GM23248 (cell line): ENCODE data around the gene SPATA32. TPM values are rescaled to one million over a fixed set of nuclear protein-coding genes. Genes with fewer than 3 reads are reported as not detected.
A peak's percentile ranks its signal among the peaks of the same experiment; 100 is the strongest.

Experiments used
- DNase-seq: peaks from one replicate; pipeline ENCODE4 v3.0.0-alpha.2; 2015
- H2AFZ ChIP-seq: fragments of 200-600 bp; sonication (generic); 2 replicates; pipeline ENCODE4 v1.6.1; 2016; ENCODE audit warnings: antibody characterized with exemption
- H3F3A ChIP-seq: fragments of 200-600 bp; sonication (generic); 2 replicates; pipeline ENCODE4 v1.6.1; 2016; ENCODE audit warnings: mild to moderate bottlenecking, antibody characterized with exemption, mixed run types; ENCODE audit not compliant: insufficient read depth
- H3K27ac ChIP-seq: fragments of 200-600 bp; sonication (generic); 2 replicates; pipeline ENCODE4 v1.5.1; 2016; ENCODE audit warnings: mild to moderate bottlenecking
- H3K27me3 ChIP-seq: fragments of 200-600 bp; sonication (generic); replicated peaks from 2 replicates; pipeline ENCODE4 v1.6.1; 2016; ENCODE audit warnings: mild to moderate bottlenecking; ENCODE audit not compliant: insufficient read depth
- H3K36me3 ChIP-seq: fragments of 200-600 bp; sonication (generic); 2 replicates; pipeline ENCODE4 v1.6.1; 2016; ENCODE audit warnings: low read depth, mild to moderate bottlenecking
- H3K4me1 ChIP-seq: fragments of 200-600 bp; sonication (generic); 2 replicates; pipeline ENCODE4 v1.6.1; 2016; ENCODE audit warnings: mild to moderate bottlenecking; ENCODE audit not compliant: insufficient read depth
- H3K4me2 ChIP-seq: fragments of 200-600 bp; sonication (generic); one replicate; pipeline ENCODE4 v1.6.1; 2016; ENCODE audit warnings: mild to moderate bottlenecking; ENCODE audit not compliant: unreplicated experiment
- H3K4me3 ChIP-seq: fragments of 200-600 bp; sonication (generic); 2 replicates; pipeline ENCODE4 v1.5.1; 2016; ENCODE audit warnings: mild to moderate bottlenecking
- H3K79me2 ChIP-seq: fragments of 200-600 bp; sonication (generic); 2 replicates; pipeline ENCODE4 v1.6.1; 2016; ENCODE audit warnings: mild to moderate bottlenecking; ENCODE audit not compliant: insufficient read depth
- H3K9ac ChIP-seq: fragments of 200-600 bp; sonication (generic); 2 replicates; pipeline ENCODE4 v1.6.1; 2016; ENCODE audit warnings: mild to moderate bottlenecking
- H3K9me2 ChIP-seq: fragments of 200-600 bp; sonication (generic); 2 replicates; pipeline ENCODE4 v1.6.1; 2016; ENCODE audit warnings: mixed run types, mild to moderate bottlenecking, moderate library complexity; ENCODE audit not compliant: insufficient read depth
- H3K9me3 ChIP-seq: fragments of 200-600 bp; sonication (generic); one replicate; pipeline ENCODE4 v1.6.1; 2017; ENCODE audit warnings: low read depth
- H4K20me1 ChIP-seq: fragments of 200-600 bp; sonication (generic); 2 replicates; pipeline ENCODE4 v1.6.0; 2016; ENCODE audit not compliant: insufficient read depth
- EZH2 ChIP-seq: fragments of 200-600 bp; sonication (generic); IDR thresholded peaks from 2 replicates; pipeline ENCODE4 v1.6.1; 2018; ENCODE audit warnings: antibody characterized with exemption, mild to moderate bottlenecking; ENCODE audit not compliant: insufficient read depth, poor library complexity, severe bottlenecking
- EZH2phosphoT487 ChIP-seq: fragments of 200-600 bp; sonication (generic); IDR thresholded peaks from 2 replicates; pipeline ENCODE4 v1.6.1; 2018; ENCODE audit warnings: antibody characterized with exemption, moderate library complexity, mild to moderate bottlenecking, low read depth; ENCODE audit not compliant: insufficient read depth
- WGBS, 2 experiments: methylation state at CpG; one replicate each; pipeline ENCODE4 v1.1.6; 2015 to 2017; ENCODE audit warnings: low lambda C conversion rate in 2 of 2, low coverage in 1 of 2; ENCODE audit errors: missing lambda C conversion rate in 2 of 2; 5-methylcytosine and 5-hydroxymethylcytosine counted together
- in situ Hi-C: fragments of 300-500 bp; cut with MboI; formaldehyde crosslinking; loops from 2 replicates; pipeline ENCODE4 v1.15.0; 2020
- polyA plus RNA-seq: library from polyadenylated mRNA; unstranded; fragments of >200 nt; fragmentation: Nextera tagmentation; extraction: Ambion mirVana; gene quantifications from 2 replicates; pipeline ENCODE4 v1.2.1, GENCODE V29; 2016
- total RNA-seq: library from RNA; depleted of rRNA; stranded (reverse); fragments of >200 nt; shearing (Covaris generic); gene quantifications from 2 replicates; pipeline ENCODE4 v1.2.3, GENCODE V29; 2014

The SPATA32 gene
- total and polyA plus RNA-seq, 2 experiments from 2014 or later: not detected

DNA sequence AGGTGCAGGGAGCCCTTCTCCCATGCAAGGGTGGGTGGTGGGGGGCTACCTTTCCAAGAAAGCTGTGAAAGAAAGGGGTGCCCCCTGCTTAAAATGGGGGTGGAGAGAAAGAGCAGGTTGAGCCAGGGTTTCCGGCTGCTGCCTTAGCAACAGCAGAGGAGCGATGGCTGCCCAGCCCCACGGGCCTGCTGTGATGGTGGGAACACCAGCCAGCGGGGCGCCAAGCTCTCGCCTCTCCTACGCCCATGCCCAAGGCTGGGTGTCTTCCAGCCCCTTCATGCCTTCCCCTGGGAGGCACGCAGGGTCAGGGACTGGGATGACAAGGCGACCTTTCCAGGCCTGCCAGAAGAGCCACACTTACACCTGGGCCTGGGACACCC is 37.2 kb downstream of the SPATA32 start:
- Histone ChIP-seq H3K4me3 (no peak overlapping the region), H3K9me2 (no peaks in the 10 kb centered on the region), H3K36me3 (no peaks in the 10 kb centered on the region), H4K20me1 (no peaks in the 10 kb centered on the region), H3K9me3 (no peaks in the 10 kb centered on the region), H3K4me1 (peaks cover 28% of the 10 kb centered on the region), H3K79me2 (no peaks in the 10 kb centered on the region), H3K4me2 (no peak overlapping the region), H3K27ac (no peak overlapping the region), H3K27me3 (no peaks in the 10 kb centered on the region), H3F3A (peaks cover 9% of the 10 kb centered on the region; the same call in 1 of the 2 replicates), H3K9ac (no peak overlapping the region), H2AFZ (no peak overlapping the region)
- 87 to 91% methylated on average over 9 of the region's 9 CpGs for whole genome bisulfite sequencing, 2 experiments
- in situ Hi-C loops: loop anchor here (10.0 kb wide), 1 partner anchor 170 kb away; no protein-coding TSS in a partner anchor
- DNase-seq: no peak
- TF ChIP-seq EZH2: no peak
- TF ChIP-seq EZH2phosphoT487: no peak

DNA sequence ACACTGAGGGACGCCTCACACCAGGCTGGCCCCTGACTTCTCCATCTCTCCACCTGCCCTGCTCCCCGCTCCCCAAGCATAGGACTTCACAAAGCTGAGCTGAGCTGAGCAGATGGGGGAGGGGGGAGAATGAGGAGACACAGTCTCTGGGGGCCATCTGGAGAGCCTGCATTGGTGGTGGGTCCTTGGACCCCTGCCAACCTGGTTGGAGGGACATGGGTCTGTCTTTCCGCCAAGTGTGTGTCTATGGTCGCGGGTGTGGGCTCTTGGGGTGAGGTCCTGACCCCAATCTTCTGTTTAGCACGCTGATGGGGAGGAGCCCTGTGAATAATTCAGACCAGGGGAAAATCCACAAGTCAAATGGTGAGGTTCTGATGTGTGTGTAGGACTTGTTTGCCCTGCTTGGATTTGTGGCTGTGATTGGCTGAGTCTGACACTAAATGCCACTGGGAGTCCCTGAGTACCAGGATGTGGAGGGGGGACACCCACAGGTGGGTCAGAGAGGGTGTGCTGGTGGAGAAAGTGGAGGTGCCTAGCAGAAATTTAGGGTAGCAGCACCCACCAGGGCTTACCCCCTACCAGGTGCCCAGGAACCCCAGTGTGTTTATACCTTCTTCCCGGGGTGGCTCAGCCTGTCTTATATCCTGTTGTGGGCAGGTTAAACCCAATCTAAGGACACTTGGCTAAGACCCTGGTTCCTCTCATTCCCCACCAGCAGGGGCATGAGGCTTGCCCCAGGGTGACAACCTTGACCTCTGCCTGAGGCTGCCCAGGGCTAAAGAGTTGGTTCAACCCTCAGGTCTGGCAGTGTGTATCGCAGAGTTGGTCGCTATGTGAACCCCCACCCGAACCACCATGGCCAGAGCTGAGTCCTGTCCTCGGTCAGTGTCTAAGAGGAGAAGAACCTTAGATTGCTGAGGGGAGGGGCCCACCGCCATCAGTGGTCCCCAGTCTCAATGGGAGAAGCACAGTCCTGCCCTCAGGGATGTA is 38.1 kb downstream of the SPATA32 start:
- H3F3A ChIP-seq: peaks cover 13% of the 10 kb centered on the region; the same call in 1 of the 2 replicates
- H3K4me1 ChIP-seq: peaks cover 25% of the 10 kb centered on the region
- 91 to 93% methylated on average over 11 to 12 of the region's 12 CpGs for WGBS, 2 experiments
- no peaks in the 10 kb centered on the region for H4K20me1 ChIP-seq
- no peaks in the 10 kb centered on the region for H3K79me2 ChIP-seq
- no peak overlapping the region for H3K9ac ChIP-seq
- no peak overlapping the region for H3K27ac ChIP-seq
- no peaks in the 10 kb centered on the region for H3K27me3 ChIP-seq
- no peak overlapping the region for H3K4me2 ChIP-seq
- H3K9me3 ChIP-seq: no peaks in the 10 kb centered on the region
- no peak overlapping the region for H3K4me3 ChIP-seq
- H3K9me2 ChIP-seq: no peaks in the 10 kb centered on the region
- TF ChIP-seq EZH2 (no peak), EZH2phosphoT487 (no peak)
- no peak for DNase-seq
- no peaks in the 10 kb centered on the region for H3K36me3 ChIP-seq
- in situ Hi-C loops: loop anchor here (10.0 kb wide), 1 partner anchor 171 kb away; no protein-coding TSS in a partner anchor
- no peak overlapping the region for H2AFZ ChIP-seq

DNA sequence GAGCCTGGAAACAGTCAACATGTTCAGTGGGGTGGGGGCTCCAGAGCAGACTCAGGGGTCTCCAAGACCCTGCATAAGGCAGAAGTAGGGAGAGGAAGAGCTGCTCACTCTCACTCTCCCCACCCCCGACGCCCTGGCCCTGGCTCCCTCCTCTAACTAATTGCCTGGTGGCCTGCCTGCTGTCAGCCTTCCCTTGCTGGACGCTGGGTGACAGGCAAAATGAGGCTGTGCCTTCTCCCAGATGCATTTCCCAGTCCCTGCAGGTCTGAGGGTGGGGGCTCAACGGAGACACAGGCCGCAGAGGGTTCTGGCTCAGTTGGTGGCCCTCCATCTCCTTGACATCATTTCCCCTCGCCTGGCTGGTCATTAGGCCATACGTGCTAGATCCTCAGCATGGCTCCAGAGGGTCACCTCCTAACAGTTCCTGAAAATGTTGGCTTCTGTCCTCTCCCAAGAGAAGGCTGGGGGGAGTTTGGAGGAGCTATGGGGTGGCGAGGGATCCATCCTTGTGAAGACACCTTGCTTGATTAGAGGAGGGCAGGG is 38.8 kb downstream of the SPATA32 start:
- H3K27ac ChIP-seq: no peak overlapping the region

DNA sequence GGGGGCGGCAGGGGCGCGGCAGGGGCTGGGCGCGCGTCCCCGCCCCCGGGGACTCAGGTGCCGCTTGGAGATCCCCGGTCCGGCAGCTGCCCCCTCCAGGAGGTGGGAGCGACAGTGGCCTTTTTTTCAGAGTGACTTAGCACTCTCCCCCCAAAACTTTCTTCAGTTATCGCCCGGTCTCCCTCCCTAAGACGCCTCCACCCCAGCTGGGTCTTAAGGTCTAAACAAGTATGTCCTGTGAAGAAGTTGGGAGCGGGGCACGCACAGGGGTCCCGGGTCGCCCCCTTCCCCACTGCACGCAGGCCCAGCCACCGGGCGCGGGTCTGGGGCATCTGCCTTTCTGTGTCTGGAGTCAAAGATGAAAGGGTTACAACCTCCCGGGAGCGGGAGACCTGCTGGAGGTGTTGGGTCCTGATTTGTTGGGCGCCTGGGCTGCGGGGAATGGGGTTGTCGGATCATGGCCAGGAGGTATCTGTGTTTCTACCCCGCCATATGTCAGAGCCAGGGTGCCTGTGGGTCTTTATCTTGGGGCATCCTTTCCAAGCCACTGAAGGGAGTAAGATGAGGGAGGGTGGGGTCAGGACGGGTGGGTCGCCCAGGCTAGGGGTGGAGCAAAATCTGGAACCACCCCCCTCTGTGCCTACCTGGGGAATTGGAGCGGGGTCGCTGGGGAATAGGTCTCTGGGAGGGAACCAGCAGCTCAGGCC is 39.5 kb downstream of the SPATA32 start:
- H3K79me2 ChIP-seq: no peaks in the 10 kb centered on the region
- peak overlapping the region; percentile 67 for H2AFZ ChIP-seq
- peak overlapping the region; percentile 76 for H3K4me3 ChIP-seq
- H3K9me3 ChIP-seq: no peaks in the 10 kb centered on the region
- no peaks in the 10 kb centered on the region for H3K27me3 ChIP-seq
- WGBS, 2 experiments: 29 to 40% methylated on average over 21 to 33 of the region's 33 CpGs
- H3K36me3 ChIP-seq: no peaks in the 10 kb centered on the region
- in situ Hi-C loops: loop anchor here (10.0 kb wide), 1 partner anchor 172 kb away; no protein-coding TSS in a partner anchor
- peak overlapping the region; percentile 65 for H3K9ac ChIP-seq
- H3K9me2 ChIP-seq: no peaks in the 10 kb centered on the region
- peaks cover 13% of the 10 kb centered on the region for H3K4me1 ChIP-seq
- H4K20me1 ChIP-seq: no peaks in the 10 kb centered on the region
- TF ChIP-seq EZH2phosphoT487 (no peak), EZH2 (no peak)
- no peak for DNase-seq
- H3K27ac ChIP-seq: no peak overlapping the region
- H3F3A ChIP-seq: peaks cover 13% of the 10 kb centered on the region; the same call in 1 of the 2 replicates
- peak overlapping the region; percentile 59 for H3K4me2 ChIP-seq

More for the DNA sequence above, 38.8 kb downstream of the SPATA32 start:
- WGBS, 2 experiments: 71 to 74% methylated on average over 7 to 8 of the region's 8 CpGs
- Histone ChIP-seq H3F3A (peaks cover 13% of the 10 kb centered on the region; the same call in 1 of the 2 replicates), H3K9ac (no peak overlapping the region), H2AFZ (no peak overlapping the region), H3K9me2 (no peaks in the 10 kb centered on the region), H3K4me3 (no peak overlapping the region), H3K4me2 (no peak overlapping the region), H4K20me1 (no peaks in the 10 kb centered on the region), H3K27me3 (no peaks in the 10 kb centered on the region), H3K4me1 (peaks cover 18% of the 10 kb centered on the region), H3K79me2 (no peaks in the 10 kb centered on the region), H3K36me3 (no peaks in the 10 kb centered on the region), H3K9me3 (no peaks in the 10 kb centered on the region)
- TF ChIP-seq EZH2 (no peak), EZH2phosphoT487 (no peak)
- in situ Hi-C loops: loop anchor here (10.0 kb wide), 1 partner anchor 172 kb away; no protein-coding TSS in a partner anchor
- no peak for DNase-seq
